Stromal cell of bone marrow (primary cell): ENCODE measurements around the gene WDR1.
"Not testable (repeated sequence)": the region's sequence is repeated elsewhere in the genome, so short reads cannot be mapped to it uniquely, and the experiment has no call there.

Experiments used
- DNase-seq: peaks from one replicate; pipeline ENCODE4 v3.0.0-alpha.2; 2012; ENCODE audit warnings: low read depth

Gene WDR1

DNA sequence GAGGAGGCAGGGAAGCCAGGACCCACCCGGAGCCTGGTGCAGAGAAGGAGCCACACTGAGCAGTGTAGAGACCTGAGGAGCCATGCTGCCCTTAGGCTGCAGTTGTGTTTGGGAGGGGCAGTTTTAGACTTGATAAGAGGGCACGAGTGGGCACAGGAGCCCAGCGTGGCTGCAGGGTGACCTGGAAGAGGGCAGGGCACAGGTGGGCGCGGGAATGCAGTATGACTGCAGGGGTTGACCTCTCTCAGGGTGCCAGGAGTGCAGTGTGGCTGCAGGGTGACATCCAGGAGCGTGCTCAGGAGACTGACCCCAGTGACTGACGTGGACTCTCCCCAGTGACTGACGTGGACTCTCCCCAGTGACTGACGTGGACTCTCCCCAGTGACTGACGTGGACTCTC, 14.6 kb upstream of the WDR1 start:
- DNase-seq: no peak

DNA sequence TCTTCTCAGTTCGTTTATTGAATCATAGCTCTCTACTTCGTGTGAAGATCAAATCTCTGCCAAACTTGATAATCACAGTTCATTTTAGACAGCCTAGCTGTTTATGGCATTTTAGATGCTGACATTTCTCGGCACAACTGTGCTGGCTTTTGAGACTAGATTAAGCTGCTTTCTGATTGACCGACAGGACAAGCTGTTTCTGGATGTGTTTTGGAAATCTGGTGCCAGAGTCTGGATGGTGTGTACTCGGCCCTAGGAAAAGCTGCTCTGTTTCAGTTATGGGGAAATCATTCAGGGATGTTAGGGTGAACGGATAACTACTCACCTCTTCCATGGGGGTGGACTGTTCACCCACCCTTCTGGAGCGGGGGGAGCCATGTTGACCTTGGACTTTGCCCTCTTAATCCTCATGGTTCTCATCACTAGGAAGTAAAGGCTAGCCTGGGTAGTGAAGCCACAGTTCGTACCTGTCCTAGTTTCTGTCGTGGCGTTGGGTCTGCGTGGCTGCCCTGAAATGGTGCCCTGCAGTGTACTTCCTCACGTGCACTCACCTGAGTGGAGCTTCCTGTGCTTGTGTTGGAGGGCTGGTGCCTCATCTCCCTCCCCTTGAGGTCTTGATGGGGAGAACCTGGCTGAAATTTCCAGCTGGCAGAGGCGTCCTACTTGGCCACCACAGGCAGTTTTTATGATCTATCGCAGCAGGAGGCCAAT, 13.7 kb upstream of the WDR1 start:
- DNase-seq: no peak

GRCh38 chr4:10129196-10130177, 12.9 kb upstream of the WDR1 start:
- no peak for DNase-seq

GRCh38 chr4:10128761-10129160, 12.2 kb upstream of the WDR1 start:
- DNase-seq: no peak

GRCh38 chr4:10127531-10127930, 10.9 kb upstream of the WDR1 start:
- not testable (repeated sequence) for DNase-seq

GRCh38 chr4:10124167-10124930, 7.8 kb upstream of the WDR1 start:
- no peak for DNase-seq

DNA sequence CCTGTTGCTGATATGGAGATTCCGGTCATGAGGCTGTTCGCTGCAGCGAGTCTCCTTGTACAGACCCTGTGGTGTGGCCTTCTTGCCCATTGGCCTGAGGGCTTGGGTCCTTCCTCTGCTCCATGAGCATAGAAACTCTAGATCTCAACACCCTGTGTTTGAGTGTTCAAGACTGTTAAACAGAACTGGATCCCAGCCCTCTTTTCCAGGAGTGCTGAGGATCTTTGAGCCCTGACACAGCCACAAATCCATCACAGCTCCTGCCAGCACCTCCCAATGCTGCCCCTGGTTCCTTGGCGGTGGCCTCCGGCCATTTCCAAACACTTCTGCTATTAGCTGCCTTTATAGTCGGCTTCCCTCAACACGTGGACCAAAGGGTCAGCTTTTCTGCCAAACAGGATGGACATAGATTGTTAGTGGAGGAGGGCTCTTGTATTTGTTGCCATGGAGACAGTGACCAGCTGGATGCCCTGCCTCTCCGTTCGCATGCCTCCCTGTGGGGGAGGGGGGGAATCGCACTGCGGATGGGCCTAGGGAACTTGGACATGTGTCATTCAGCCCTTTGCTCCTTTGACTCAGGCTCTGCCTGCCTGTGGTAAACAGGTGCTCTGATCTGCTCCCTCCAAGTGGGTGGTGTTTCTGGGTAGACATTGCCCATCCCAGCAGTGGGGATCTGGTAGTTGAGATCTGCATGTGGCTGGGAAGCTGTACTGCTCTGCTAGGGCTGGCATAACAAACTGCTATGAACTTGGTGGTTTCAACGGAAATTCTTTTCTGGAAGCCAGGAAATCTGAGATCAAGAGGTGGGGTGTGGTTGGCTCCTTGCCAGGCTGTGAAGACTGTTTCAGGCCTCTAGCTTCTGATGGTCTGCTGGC, 6.9 kb upstream of the WDR1 start:
- DNase-seq: no peak

DNA sequence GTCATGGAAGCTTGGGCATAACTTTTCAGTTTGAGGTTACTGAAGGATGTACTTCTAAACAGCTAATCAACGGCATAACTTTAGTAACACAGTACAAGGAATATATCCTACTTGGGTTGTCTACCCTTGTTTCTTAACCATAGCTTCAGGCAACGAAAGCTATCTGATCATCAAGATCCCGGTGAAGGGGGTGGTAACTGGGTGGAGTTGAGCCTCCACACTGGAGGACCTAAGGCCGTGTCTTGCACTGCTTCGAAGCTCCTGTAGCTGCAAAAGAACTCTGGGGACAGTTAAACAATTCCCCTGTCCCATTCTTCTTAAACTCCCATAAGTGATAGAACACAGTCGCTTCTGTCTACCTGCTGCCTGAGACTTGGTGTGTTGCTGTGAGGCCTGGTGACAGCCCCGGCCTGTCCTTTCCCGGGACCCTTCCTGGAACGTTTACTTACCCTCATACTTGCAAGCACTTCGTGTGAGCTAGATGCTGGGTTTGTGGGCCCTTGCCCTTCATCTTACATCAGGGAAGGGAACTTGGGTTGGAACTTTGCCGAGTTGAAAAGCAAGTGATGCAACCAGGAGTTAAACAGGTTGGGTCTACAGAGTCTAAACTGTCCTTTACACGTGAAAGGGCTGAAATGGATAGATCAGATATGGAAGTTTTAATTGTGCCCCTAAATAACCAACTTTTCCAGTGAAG, 5.8 kb upstream of the WDR1 start:
- no peak for DNase-seq

GRCh38 chr4:10121568-10122208, 5.1 kb upstream of the WDR1 start:
- DNase-seq: no peak

GRCh38 chr4:10120943-10121567, 4.5 kb upstream of the WDR1 start:
- no peak for DNase-seq

- DNase-seq: no peak
These were observed 3.2 kb upstream of the WDR1 start for GRCh38 chr4:10119773-10120172.

DNA sequence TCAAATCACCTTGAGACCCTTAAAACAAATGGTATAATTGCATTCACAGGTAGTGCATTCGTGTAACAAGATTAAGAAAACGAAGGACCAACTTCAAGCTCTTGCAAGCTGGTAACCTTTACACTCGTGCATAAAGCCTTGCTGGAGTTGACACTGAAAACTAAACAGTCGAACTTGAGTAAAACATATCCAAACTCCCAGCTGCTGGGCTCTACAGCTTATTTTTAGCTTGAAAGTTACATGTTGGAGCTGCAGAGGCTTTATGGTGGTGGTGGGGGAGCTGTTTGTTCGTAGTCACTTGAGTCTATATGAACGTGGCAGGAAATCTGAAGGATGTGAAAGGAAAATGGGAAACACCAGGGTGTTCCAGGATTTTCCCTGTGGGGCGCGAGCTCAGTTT, 2.7 kb upstream of the WDR1 start:
- no peak for DNase-seq

- DNase-seq: no peak
These were observed 1.7 kb upstream of the WDR1 start for GRCh38 chr4:10118048-10119004.

- no peak for DNase-seq
These were observed 904 bp upstream of the WDR1 start for GRCh38 chr4:10117359-10118047.

- no peak for DNase-seq
These were observed 616 bp downstream of the WDR1 start for GRCh38 chr4:10115797-10116568.

- no peak for DNase-seq
These were observed 1.3 kb downstream of the WDR1 start for GRCh38 chr4:10115271-10115796.

GRCh38 chr4:10114607-10115006, 2.0 kb downstream of the WDR1 start:
- DNase-seq: no peak
